Prostate gland (tissue), 2 donors: ENCODE measurements around the gene MTFP1. TPM values are rescaled to one million over a fixed set of nuclear protein-coding genes. Genes with fewer than 3 reads are reported as not detected.
A peak's percentile ranks its signal among the peaks of the same experiment; 100 is the strongest.
"Not testable (repeated sequence)": the region's sequence is repeated elsewhere in the genome, so short reads cannot be mapped to it uniquely, and the experiment has no call there.

Experiments
- DNase-seq: peaks from one replicate; pipeline ENCODE4 v3.0.0-alpha.2; 2019; ENCODE audit warnings: low spot score
- H3K27ac ChIP-seq, 2 donors: fragments of 200-600 bp; sonication (generic); 2 replicates each; pipeline ENCODE4 v1.5.1; 2017 to 2019
- H3K27me3 ChIP-seq: fragments of 200-600 bp; sonication (generic); replicated peaks from 2 replicates; pipeline ENCODE4 v1.5.1; 2019; ENCODE audit not compliant: insufficient read depth
- H3K36me3 ChIP-seq, 2 donors: fragments of 200-600 bp; sonication (generic); 1 replicate in 1 of 2; 2 replicates in 1 of 2; pipeline versions ENCODE4 v1.5.1 to v1.8.1; 2017 to 2019
- H3K4me1 ChIP-seq: fragments of 200-600 bp; sonication (generic); replicated peaks from 2 replicates; pipeline ENCODE4 v1.5.1; 2019
- H3K4me3 ChIP-seq, 2 donors: fragments of 200-600 bp; sonication (generic); 2 replicates each; pipeline ENCODE4 v1.5.1; 2017 to 2019
- H3K9me3 ChIP-seq: fragments of 200-600 bp; sonication (generic); 2 replicates; pipeline ENCODE4 v1.5.1; 2017
- CTCF ChIP-seq, 4 experiments: fragments of 200-600 bp in 2 of 4; fragments of 450-650 bp in 2 of 4; sonication (generic) in 2 of 4; IDR thresholded peaks; 1 replicate in 3 of 4; 2 replicates in 1 of 4; pipeline ENCODE4 v1.5.1; 2016 to 2019; ENCODE audit warnings: antibody characterized with exemption in 4 of 4, mild to moderate bottlenecking in 2 of 4, moderate library complexity in 2 of 4
- POLR2A ChIP-seq: fragments of 450-650 bp; IDR thresholded peaks from one replicate; pipeline ENCODE4 v1.6.1; 2016; ENCODE audit warnings: antibody characterized with exemption, mild to moderate bottlenecking
- POLR2AphosphoS5 ChIP-seq: sonication (generic); formaldehyde crosslinking; IDR thresholded peaks from one replicate; pipeline ENCODE4 v1.6.1; 2017; ENCODE audit warnings: antibody characterized with exemption
- WGBS: methylation state at CpG from one replicate; pipeline ENCODE4 v1.1.5; 2018; 5-methylcytosine and 5-hydroxymethylcytosine counted together
- intact Hi-C: fragments of 100-400 bp; cut with DNase I; formaldehyde crosslinking; loops from one replicate; pipeline ENCODE4 v1.14.2; 2022
- total RNA-seq, 2 donors: library from RNA; depleted of rRNA; stranded (reverse); fragments of >200 nt; gene quantifications; one replicate each; pipeline ENCODE4 v1.1.0, GENCODE V29; 2016

The MTFP1 gene
- total RNA-seq, 2 donors from 2014 or later: 14.1 to 28.1 TPM

DNA sequence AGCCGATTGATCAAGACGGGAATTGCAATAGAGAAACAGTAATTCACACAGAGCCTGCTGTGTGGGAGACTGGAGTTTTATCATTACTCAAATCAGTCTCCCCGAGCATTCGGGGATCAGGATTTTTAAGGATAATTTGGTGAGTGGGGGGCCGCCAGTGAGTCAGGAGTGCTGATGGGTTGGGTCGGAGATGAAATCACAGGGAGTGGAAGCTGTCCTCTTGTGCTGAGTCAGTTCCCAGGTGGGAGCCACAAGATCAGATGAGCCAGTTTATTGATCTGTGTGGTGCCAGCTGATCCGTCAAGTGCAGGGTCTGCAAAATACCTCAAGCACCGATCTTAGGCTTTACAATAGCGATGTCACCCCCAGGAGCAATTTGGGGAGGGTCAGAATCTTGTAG is 15.5 kb downstream of the MTFP1 start:
- Histone ChIP-seq H3K4me3 (no peak overlapping the region), H3K36me3 (no peaks in the 10 kb centered on the region), H3K4me1 (no peaks in the 10 kb centered on the region), H3K27ac (no peak overlapping the region), H3K9me3 (no peaks in the 10 kb centered on the region), H3K27me3 (no peaks in the 10 kb centered on the region)
- intact Hi-C loops: no loop called here
- WGBS: 69% methylated on average over 9 of the region's 9 CpGs
- no peak for DNase-seq
- no peak for TF ChIP-seq POLR2A
- no peak for TF ChIP-seq POLR2AphosphoS5
- no peak for TF ChIP-seq CTCF (IDR thresholded peaks at IDR 0.05)

DNA sequence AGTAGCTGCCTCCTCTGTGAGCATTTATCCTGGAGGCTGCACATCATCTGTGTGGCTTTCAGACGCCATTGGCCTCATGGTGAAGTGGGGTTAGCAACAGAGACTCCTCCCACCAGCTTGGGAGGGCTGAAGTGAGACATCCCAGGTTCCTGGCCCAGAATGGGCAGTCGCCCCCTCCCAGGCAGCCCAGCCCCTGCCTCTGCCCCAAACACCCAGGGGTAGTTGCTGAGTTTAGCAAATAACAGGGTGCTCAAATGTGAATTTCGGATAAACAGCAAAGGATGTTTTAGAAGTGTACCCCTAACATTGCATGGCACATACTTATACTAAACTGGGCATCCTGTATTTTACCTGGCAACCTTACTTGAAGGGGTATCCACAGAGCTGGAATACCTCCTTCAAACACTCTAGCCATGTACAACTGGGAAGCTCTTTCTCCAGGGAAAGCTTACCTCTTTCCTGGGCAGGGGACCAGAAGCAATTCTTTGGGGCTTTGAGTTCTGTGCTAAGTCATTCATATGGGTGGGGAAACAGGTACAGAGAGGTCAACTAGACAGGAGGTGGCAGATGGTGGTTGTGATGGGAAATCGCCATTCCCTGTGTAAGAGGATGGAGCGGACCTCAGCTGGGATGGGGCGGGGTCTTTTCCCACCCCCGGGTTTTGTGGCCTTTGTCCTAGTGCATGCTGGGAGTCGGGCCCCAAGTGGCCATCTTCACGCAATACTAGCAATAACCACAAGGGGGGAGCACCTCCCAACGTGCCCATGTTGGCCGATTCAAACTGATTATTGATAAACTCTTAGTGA is 19.3 kb downstream of the MTFP1 start:
- intact Hi-C loops: no loop called here
- DNase-seq: no peak
- WGBS: 29% methylated on average over 11 of the region's 11 CpGs

GRCh38 chr22:30445438-30446145 is 20.0 kb downstream of the MTFP1 start:
- WGBS: 55% methylated on average over 5 of the region's 5 CpGs
- DNase-seq: no peak
- no peaks in the 10 kb centered on the region for H3K4me1 ChIP-seq
- intact Hi-C loops: no loop called here
- TF ChIP-seq CTCF (IDR thresholded peaks at IDR 0.05) (no peak), POLR2AphosphoS5 (no peak), POLR2A (no peak)
- H3K4me3 ChIP-seq: no peak overlapping the region
- H3K27ac ChIP-seq: no peak overlapping the region
- H3K27me3 ChIP-seq: no peaks in the 10 kb centered on the region
- H3K9me3 ChIP-seq: no peaks in the 10 kb centered on the region
- no peaks in the 10 kb centered on the region for H3K36me3 ChIP-seq

More for the DNA sequence above, 19.3 kb downstream of the MTFP1 start:
- H3K9me3 ChIP-seq: no peaks in the 10 kb centered on the region
- TF ChIP-seq CTCF (IDR thresholded peaks at IDR 0.05) (peak in 3 of 4 experiments; percentile 63 to 74 (median 72)), POLR2AphosphoS5 (peak; percentile 12), POLR2A (no peak)
- no peak overlapping the region for H3K4me3 ChIP-seq
- no peak overlapping the region for H3K27ac ChIP-seq
- H3K27me3 ChIP-seq: no peaks in the 10 kb centered on the region
- no peaks in the 10 kb centered on the region for H3K36me3 ChIP-seq
- no peaks in the 10 kb centered on the region for H3K4me1 ChIP-seq

GRCh38 chr22:30447656-30448055 is 22.1 kb downstream of the MTFP1 start:
- 80% methylated on average over 3 of the region's 3 CpGs for WGBS
- DNase-seq: no peak
- Histone ChIP-seq H3K4me1 (no peaks in the 10 kb centered on the region), H3K27me3 (peaks cover 2% of the 10 kb centered on the region), H3K4me3 (no peak overlapping the region), H3K9me3 (no peaks in the 10 kb centered on the region), H3K27ac (no peak overlapping the region), H3K36me3 (no peaks in the 10 kb centered on the region)
- intact Hi-C loops: no loop called here
- no peak for TF ChIP-seq POLR2A
- TF ChIP-seq CTCF (IDR thresholded peaks at IDR 0.05): no peak
- TF ChIP-seq POLR2AphosphoS5: no peak

DNA sequence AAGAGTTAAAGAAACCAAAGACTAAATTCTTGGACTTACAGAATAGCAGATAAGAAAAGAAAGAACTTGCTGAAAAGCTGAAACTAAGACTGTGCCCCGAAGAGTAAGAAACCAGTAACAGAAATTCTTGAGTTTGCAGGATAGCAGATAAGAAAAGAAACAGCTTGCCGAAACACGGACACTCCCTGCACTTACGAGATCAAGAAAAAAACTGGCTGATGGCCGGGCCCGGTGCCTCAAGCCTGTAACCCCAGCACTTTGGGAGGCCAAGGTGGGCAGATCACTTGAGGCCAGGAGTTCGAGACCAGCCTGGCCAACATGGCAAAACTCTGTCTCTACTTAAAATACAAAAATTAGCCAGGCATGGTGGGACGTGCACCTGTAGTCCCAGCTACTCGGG is 25.9 kb downstream of the MTFP1 start:
- H3K9me3 ChIP-seq, H3K36me3 ChIP-seq, intact Hi-C loops, H3K27ac ChIP-seq, DNase-seq, H3K4me1 ChIP-seq, H3K4me3 ChIP-seq, H3K27me3 ChIP-seq: not testable (repeated sequence)
- 32% methylated on average over 9 of the region's 9 CpGs for WGBS
